ENCODE data around the gene TMEM59L.

DNA sequence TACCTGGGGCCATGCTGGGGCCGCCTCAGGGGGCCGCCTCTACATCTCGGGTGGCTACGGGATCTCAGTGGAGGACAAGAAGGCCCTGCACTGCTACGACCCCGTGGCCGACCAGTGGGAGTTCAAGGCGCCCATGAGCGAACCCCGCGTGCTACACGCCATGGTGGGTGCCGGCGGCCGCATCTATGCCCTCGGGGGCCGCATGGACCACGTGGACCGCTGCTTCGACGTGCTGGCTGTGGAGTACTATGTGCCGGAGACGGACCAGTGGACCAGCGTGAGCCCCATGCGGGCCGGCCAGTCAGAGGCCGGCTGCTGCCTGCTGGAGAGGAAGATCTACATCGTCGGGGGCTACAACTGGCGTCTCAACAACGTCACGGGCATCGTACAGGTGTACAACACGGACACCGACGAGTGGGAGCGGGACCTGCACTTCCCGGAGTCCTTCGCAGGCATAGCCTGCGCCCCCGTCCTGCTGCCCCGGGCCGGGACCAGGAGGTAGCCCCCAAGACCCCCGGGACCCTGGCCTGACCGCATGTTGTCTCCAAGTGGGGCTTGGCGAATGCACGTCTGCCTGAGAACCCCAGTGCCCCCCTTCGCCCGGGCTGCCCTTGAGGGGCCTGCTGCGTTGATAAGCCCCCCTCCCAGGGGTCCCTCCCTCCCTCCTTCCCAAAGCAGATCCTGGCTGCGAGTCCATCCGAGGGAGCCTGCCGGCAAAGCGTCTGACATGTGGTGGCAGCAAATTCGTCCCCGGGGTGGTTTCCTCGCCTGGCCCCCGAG is 56.3 kb downstream of the TMEM59L start:
- TF ChIP-seq CTCF (IDR thresholded peaks at IDR 0.05) (no peak), EZH2 (IDR thresholded peaks at IDR 0.05) (no peak), EZH2phosphoT487 (IDR thresholded peaks at IDR 0.05) (no peak)

Data from neural progenitor cell (in vitro differentiated cells).